Urothelium cell line (cell line): ENCODE measurements around the gene MBTPS1.

Experiments
- DNase-seq: peaks from one replicate; pipeline ENCODE4 v3.0.0; 2011; ENCODE audit warnings: low spot score, mixed read lengths
- FAIRE-seq: peaks from 2 replicates; lab custom pipeline; 2011; peaks lifted over from hg19 to GRCh38; lab: Jason Lieb, UNC

Gene MBTPS1

DNA sequence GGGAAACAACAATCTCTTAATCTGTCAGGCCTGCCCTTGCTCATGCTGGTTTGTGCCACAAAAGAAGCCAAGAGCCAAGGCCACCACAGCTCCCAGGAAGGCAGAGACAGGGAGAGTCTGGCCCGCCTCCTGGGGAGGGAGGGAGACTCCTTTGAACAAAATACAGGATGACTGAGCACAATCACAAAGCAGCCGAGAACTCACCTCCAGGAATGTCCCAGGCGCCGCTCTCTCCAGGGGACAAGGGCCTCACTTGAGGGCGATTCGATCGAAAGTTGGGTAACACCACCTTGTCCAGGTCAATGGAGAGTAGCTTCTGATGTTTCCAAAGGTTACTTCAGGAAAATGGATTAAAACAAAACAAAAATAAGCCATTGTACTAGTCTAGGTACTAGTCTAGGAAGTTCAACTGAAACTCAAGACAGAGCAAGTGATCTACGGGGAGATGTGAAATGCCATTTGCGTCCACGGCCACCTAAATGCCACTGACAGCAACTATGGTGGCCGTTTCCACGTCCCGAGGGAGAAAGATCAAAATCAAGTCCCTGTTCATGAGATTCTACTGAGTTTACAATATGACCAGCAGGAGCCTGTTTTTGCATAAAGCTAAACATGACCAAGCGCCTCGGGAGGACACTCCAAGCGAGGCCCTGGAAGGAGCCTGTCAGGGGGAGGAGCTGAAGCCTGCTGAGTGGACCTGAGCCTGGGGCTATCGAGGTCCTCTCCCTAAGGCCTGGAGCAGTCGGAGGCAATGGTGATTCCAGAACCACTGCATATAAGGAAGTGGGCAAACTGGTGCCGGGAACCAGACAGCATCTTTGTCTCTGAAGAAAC, 60.7 kb downstream of the MBTPS1 start:
- FAIRE-seq (no peak), DNase-seq (no peak)

- FAIRE-seq (no peak), DNase-seq (no peak)
Measured at GRCh38 chr16:84055366-84055765, 61.4 kb downstream of the MBTPS1 start.

DNA sequence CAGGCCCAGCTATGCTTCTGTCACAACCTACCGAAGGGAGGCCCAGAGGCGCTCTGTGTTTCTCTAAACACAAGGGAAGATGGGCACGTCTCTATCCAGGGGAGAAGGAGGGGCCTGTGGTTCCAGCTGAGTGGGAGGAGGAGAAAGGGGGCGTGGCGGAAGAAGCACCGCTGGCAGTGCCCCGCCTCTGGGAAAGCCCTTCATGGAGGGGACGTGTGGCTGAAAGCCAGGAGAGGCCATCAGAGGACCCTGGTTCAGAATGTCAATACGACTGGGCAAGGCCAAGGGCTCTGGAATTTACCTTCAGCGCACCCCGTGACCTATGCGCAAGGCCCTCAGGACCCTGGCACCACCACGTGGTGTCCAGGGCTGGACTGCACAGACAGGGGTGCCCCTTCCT, 61.8 kb downstream of the MBTPS1 start:
- no peak for FAIRE-seq
- no peak for DNase-seq

GRCh38 chr16:84054271-84054670, 62.5 kb downstream of the MBTPS1 start:
- no peak for FAIRE-seq
- no peak for DNase-seq

- FAIRE-seq (no peak), DNase-seq (no peak)
Measured at GRCh38 chr16:84053237-84053636, 63.5 kb downstream of the MBTPS1 start.

DNA sequence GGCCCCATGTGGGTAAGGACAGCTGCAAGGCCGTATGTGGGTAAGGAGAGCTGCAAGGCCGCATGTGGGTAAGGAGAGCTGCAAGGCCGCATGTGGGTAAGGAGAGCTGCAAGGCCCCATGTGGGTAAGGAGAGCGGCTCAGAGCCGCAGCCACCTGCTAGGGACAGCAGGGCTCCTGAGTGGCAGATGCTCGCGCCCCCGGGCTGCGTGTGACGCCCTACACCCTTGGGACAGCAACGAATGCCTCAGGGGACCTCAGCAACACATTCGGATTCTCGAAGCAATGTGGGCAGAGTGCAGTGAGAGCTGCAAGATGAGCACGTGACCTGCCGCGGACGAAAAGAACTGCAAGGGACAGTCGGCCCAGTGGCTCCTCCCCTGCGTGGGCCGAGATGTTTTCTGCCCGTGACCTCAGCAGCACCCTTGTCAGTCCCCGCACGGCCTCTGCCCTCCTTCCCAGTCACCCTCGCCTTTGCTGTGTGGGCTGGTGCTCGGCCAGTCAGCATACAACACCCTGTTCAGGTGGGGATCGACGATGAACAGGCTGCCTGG, 64.6 kb downstream of the MBTPS1 start:
- no peak for FAIRE-seq
- DNase-seq = no peak

DNA sequence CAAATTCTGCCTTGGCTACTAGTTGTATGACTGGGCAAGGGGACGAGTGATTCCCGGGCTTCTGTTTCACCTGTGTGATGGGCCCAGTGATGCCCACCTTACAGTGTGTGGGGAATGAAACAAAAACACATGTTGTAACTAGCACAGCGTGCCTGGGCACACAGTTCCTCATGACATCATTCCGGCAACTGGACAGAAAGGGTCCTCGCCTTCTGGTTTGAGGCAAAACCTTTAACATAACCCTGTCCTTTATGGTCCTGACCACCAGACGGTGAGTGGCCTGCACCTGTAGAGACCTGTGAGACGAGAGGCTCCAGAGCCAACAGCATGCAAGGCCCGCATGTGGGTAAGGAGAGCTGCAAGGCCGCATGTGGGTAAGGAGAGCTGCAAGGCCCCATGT, 66.4 kb downstream of the MBTPS1 start:
- FAIRE-seq = no peak
- DNase-seq = no peak

- FAIRE-seq = no peak
- DNase-seq = no peak
Measured at GRCh38 chr16:84049403-84050060, 67.2 kb downstream of the MBTPS1 start.

DNA sequence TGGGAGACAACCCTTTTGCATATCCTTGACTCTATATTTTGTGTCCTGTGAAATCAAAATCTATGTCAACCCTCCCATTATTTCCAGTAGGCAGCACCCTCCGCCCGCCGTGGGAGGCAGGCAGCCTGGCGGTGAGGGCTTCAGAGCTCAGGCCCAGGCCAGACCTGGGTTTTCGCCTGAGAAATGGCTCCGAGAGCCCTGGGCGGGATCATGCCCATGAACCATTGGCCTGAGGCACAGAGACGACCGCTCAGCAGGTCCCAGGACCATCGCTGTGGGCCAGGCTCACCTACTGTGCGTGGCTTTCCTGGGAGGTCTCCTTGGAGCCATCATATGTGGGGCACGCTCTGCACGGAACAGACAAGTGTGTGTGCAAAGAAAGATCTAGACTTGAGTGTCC, 67.9 kb downstream of the MBTPS1 start:
- DNase-seq (no peak), FAIRE-seq (no peak)

DNA sequence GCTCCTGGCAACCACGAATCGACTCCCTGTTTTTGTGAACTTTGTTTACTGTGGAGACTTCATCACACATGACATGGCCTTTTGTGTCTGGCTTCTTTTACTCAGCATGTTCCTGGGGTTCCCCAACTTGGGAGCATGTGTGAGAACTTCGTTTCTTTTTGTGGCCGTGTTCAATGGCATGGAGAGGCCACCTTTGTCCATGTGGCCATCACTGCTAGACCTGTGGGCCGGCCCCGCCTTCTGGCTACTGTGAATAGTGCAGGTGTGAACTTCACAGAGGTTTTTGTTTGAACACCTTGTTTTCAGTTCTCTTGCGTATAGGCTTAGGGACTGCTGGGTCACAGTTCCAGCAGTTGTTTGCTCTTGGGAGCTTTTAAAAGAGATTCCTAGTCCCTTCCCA, 68.5 kb downstream of the MBTPS1 start:
- FAIRE-seq = no peak
- no peak for DNase-seq

DNA sequence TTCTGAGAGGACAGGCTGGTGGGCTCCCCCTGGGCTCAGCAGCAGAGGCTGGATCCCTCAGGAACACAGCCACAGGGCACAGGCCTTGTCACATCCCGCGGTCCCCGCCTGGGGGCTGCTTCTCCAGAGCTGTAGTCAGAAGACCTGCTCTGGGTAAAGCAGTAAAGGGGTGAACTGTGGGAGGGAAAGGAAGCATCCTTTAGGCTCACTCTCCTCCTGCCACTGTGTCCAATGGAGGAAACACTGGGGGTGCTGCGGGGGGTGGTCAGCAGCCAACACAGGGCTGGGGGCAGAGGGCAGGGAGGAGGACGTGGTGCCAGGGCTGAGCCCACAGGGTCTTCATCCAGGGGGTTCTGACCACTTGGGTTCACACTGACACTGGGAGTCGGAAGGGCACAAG, 69.1 kb downstream of the MBTPS1 start:
- DNase-seq = no peak
- FAIRE-seq = no peak

DNA sequence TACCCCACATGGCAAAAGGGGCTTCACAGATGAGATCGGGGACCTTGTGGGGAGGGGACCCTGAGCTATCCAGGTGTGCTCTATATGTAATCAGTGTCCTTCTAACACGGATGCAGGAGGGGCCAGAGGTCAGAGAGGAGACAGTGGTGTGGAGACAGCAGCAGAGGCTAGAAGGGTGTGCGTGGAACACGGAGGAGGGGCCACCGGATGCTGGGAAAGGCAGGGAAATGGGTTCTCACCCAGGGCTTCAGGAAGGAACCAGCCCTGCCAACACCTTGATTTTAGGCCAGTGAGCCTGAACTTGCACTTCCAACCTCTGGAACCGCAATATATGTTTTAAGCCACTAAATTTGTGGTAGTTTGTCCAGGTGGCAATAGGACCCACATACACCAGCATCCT, 69.5 kb downstream of the MBTPS1 start:
- no peak for FAIRE-seq
- no peak for DNase-seq

GRCh38 chr16:84045818-84046470, 70.8 kb downstream of the MBTPS1 start:
- FAIRE-seq = no peak
- no peak for DNase-seq

DNA sequence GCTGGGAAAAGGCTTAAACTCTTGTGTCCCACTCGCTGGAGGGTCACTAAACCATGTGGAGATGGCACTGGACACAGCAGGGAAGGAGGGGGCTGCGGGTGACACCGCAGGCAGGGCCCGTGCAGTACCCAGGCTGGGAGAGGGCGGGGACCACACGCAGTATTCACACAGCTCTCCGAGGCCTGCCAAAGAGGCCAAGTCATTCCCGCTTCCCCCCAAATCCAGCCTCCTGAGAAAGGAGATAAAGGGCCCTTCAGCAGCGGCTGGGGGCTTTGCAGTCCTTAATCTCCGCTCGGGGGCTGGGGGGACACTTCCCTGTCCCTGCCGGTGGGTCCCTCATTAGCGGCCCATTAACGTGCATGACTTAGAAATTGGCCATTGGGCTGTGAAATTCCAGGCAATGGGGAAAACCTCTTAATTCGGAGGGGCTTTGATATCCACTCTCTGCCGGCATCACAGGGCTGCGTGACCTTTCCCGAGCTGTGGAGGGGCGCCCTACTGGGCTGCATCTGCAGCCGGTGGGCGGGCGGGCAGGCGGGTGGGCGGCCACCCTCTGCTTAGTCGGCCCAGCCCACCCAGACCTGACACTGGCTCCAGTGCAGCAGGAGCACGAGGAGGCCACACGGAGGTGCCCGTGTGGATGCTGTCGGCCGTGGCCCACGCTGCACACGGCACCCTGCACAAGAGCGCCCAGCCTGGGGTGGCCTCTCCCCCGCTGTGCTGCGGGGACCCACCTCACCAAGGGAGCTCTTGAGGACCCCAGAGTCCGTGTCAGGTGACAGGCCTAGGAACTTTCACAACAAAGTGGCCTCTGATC, 71.5 kb downstream of the MBTPS1 start:
- no peak for DNase-seq
- FAIRE-seq = no peak

DNA sequence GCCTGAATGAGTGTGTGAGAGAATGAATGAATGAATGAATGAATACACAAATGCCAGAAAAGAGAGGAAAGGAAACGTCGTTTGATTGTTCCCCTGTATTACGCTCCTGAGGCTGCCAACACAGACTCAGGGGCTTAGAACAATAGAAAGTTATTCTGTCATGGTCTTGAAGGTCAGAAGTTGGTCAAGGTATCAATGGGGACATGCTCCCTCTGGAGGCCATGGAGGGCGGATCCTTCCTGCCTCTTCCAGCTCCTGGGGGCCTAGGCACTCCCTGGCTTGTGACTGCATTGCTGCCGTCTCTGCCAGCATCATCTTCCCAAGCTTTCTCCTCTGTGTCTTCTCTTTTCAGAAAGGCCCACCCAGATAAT, 72.6 kb downstream of the MBTPS1 start:
- DNase-seq (peak; percentile 21), FAIRE-seq (no peak)

GRCh38 chr16:84043486-84044117, 73.1 kb downstream of the MBTPS1 start:
- no peak for DNase-seq
- FAIRE-seq = no peak

DNA sequence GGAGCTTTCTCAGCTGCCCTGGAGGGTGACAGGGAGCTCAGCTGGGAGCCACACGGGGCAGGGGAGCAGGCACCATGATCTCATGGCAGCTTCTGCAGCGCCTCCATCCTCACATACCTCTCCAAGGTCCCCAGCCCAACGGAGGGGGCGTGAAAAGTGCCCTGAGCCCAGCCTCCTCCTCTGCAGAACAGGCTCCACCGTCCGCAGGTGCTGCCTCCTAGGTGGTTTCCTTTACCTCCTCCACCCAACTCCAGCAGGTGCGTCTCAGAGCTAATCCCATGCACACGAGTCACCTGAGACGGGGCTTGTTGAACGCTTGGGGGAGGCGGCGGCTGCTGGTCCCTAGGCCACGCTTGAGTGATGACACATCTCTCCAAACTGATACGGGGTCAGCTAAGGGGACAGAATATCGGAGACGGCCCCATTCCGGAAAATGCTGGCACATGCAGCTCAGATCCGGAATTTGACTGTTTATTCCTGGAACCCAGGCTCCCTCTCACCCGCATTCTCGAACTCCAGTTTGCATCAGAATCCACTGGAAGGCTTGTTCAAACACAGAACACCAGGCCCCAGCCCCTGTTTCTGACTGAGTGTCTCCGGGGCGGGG, 73.8 kb downstream of the MBTPS1 start:
- no peak for FAIRE-seq
- no peak for DNase-seq

GRCh38 chr16:84042308-84042878, 74.3 kb downstream of the MBTPS1 start, which contains the start of gene SLC38A8:
TSS of gene SLC38A8 (minus strand) at chr16:84042795. CDS start at chr16:84042157, 638 bp downstream.
- no peak for DNase-seq
- no peak for FAIRE-seq

DNA sequence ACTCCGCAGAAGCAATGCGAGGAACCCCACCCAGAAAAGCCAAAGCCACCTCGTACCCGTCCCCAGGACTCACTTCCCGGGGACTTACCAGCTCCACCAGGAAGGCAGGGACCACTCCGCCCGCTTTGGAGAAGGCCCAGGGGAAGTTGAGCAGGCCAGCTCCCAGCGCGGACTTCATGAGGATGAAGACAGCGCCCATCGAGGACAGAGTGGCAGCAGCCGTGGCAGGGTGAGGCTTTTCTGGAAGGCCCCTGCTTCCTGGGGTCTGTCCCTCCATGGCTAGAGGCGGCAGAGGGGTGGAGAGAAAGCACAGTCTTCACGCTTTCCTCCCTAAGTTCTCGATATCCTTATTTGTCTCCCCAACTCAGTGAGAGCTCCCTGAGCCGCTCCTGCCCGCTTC, 74.9 kb downstream of the MBTPS1 start:
- FAIRE-seq = no peak
- no peak for DNase-seq
